Thymus (tissue), 11 donors: Measurements from ENCODE around the gene ZNF862. TPM values are rescaled to one million over a fixed set of nuclear protein-coding genes. Genes with fewer than 3 reads are reported as not detected.
"Not testable (repeated sequence)": the region's sequence is repeated elsewhere in the genome, so short reads cannot be mapped to it uniquely, and the experiment has no call there.

Experiments
- DNase-seq, 9 donors: peaks; one replicate each; pipeline ENCODE4 v3.0.0-alpha.2; 2013; ENCODE audit warnings: low spot score in 9 of 9, low read depth in 6 of 9, missing footprints in 1 of 9
- H3K27ac ChIP-seq, 2 donors: one replicate each; pipeline ENCODE4 v1.5.1; 2013; ENCODE audit warnings: control low read depth in 1 of 2, low read depth in 1 of 2, low read length in 1 of 2, mild to moderate bottlenecking in 1 of 2, moderate library complexity in 1 of 2
- H3K27me3 ChIP-seq, 2 donors: one replicate each; pipeline ENCODE4 v1.5.1; 2013; ENCODE audit warnings: low read length in 1 of 2; ENCODE audit not compliant: control insufficient read depth in 2 of 2, insufficient read depth in 1 of 2
- H3K36me3 ChIP-seq, 2 donors: one replicate each; pipeline ENCODE4 v1.5.1; 2013; ENCODE audit warnings: low read length in 1 of 2, mild to moderate bottlenecking in 1 of 2, moderate library complexity in 1 of 2; ENCODE audit not compliant: control insufficient read depth in 2 of 2, insufficient read depth in 2 of 2
- H3K4me1 ChIP-seq, 2 donors: one replicate each; pipeline ENCODE4 v1.5.1; 2013; ENCODE audit warnings: low read length in 2 of 2; ENCODE audit not compliant: control insufficient read depth in 2 of 2, insufficient read depth in 2 of 2
- H3K4me3 ChIP-seq, 2 donors: one replicate each; pipeline ENCODE4 v1.5.1; 2013; ENCODE audit warnings: low read length in 2 of 2, control low read depth in 1 of 2, mild to moderate bottlenecking in 1 of 2
- H3K9me3 ChIP-seq, 2 donors: one replicate each; pipeline ENCODE4 v1.5.1; 2013; ENCODE audit warnings: low read length in 1 of 2, mild to moderate bottlenecking in 1 of 2; ENCODE audit not compliant: control insufficient read depth in 2 of 2, insufficient read depth in 1 of 2
- WGBS: extraction: QIAGEN DNeasy Blood & Tissue Kit; methylation state at CpG from one replicate; pipeline ENCODE4 v1.1.7; 2013; 5-methylcytosine and 5-hydroxymethylcytosine counted together
- polyA plus RNA-seq: library from polyadenylated mRNA; stranded (reverse); fragments of 200-250 nt; gene quantifications from one replicate; pipeline ENCODE4 v1.2.3, GENCODE V29; 2013
- total RNA-seq: library from RNA; stranded (reverse); fragments of 120-200 nt; gene quantifications from one replicate; pipeline ENCODE4 v1.2.4, GENCODE V29; 2013
- donor health status: healthy.

ZNF862 gene
- total and polyA plus RNA-seq, 2 donors = 9.0 to 15.8 TPM

DNA sequence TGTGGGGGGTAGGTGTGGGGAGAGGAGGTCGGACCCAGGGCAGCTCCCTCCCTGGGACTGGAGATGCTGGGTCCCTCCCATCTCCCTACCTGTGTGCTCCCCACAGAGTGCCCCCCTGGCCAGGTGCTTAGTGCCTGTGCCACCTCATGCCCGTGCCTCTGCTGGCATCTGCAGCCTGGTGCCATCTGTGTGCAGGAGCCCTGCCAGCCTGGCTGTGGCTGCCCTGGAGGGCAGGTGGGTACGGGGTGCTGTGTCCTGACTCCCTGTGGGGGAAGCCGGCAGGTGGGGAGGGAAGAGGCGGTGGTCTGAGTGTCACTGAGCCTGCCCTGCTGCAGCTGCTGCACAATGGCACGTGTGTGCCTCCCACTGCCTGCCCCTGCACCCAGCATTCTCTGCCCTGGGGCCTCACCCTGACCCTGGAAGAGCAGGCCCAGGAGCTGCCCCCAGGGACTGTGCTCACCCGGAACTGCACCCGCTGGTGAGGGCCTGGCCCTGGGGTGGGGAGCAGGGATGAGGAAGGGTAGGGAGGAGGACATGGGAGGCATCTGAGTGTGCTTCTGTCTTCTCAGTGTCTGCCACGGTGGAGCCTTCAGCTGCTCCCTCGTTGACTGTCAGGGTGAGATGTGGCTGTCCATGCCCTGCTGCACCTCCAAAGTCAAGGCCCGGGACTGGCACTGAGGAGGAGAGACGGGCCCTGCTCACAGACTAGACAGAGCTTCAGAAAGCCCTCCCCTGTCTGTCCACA, 11.7 kb upstream of the ZNF862 start:
- Histone ChIP-seq H3K36me3 (no peaks in the 10 kb centered on the region), H3K27me3 (peaks cover 0 to 34% of the 10 kb centered on the region in 2 donors), H3K27ac (no peak overlapping the region), H3K4me3 (no peak overlapping the region), H3K9me3 (no peaks in the 10 kb centered on the region), H3K4me1 (no peaks in the 10 kb centered on the region)
- 86% methylated on average over 12 of the region's 12 CpGs for WGBS
- no peak for DNase-seq

DNA sequence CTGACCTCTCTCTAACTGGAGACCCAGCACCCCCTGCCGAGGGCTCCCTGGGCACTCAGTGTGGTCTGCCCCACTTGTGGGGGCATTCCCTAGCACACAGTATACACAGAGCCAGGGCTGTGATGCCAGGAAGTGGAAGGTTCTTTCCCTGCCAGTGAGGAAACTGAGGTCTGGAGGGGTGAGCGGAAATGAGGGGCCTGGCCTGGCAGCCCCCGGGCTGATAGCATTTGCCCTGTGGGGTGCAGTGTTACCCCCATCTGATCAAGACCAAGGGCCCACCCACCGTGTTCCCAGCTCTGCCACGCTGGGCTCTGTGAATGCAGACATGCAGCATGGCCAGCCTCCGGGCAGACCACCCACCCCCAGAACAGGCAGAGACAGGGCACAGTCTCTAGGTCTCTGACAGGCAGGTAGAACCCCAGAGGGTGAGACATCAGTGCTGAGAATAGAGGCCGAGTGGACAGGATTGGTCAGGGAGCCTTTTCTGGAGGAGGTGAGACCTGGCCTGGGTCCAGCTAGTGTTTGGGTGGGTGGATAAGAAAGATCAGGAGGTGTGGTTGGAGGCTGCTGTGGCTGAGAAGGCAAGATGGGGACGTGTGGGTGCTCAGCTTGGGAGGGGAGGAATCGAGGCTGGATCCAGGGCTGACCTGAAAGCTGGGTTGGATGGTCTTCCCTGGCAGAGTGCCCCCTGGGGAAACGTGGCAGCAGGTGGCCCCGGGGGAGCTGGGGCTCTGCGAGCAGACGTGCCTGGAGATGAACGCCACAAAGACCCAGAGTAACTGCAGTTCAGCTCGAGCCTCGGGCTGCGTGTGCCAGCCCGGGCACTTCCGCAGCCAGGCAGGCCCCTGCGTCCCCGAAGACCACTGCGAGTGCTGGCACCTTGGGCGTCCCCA, 10.8 kb upstream of the ZNF862 start:
- 92% methylated on average over 23 of the region's 23 CpGs for WGBS
- no peaks in the 10 kb centered on the region for H3K4me1 ChIP-seq
- no peak overlapping the region for H3K27ac ChIP-seq
- H3K36me3 ChIP-seq = no peaks in the 10 kb centered on the region
- H3K27me3 ChIP-seq = peaks cover 0 to 35% of the 10 kb centered on the region in 2 donors
- H3K4me3 ChIP-seq = no peak overlapping the region
- DNase-seq = no peak
- no peaks in the 10 kb centered on the region for H3K9me3 ChIP-seq

DNA sequence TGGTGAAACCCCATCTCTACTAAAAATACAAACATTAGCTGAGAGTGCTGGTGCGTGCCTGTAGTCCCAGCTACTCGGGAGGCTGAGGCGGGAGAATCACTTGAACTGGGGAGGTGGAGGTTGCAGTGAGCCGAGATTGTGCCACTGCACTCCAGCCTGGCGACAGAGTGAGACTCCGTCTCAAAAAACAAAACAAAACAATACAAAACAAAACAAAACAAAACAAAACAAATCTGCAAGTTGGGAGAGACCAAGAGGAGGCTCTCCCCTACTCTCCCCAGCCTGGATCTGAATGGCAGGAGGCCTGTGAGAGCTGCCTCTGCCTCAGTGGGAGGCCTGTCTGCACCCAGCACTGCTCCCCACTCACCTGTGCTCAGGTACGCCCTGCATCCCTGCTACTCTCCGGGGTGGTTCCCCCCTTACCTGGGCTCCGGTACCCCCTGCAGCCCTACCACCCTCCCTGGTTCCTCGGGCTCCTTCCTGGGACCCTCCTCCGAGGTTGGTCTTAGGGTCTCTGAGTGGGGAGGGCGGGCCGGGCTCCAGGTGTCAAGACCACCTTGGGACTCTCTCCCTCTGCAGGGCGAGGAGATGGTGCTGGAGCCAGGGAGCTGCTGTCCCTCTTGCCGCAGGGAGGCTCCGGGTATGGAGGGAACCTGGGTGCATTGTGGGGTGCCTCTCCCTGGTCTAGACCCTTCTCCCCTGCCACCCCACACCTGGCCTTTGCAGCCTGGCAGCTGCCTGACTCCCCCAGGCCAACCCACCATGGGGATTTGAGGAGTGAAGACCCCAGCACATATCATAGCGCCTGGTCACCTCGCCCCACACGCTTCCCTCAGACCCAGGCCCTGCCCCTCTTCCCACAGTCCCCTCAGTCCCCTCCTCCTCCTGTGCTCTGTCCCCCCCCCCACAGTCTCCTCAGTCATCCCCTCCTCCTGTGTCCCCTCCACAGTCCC, 9.5 kb upstream of the ZNF862 start:
- whole genome bisulfite sequencing = 95% methylated on average over 19 of the region's 19 CpGs
- no peak for DNase-seq
- H3K9me3 ChIP-seq = no peaks in the 10 kb centered on the region
- no peak overlapping the region for H3K4me3 ChIP-seq
- H3K27ac ChIP-seq = no peak overlapping the region
- peaks cover 0 to 37% of the 10 kb centered on the region in 2 donors for H3K27me3 ChIP-seq
- no peaks in the 10 kb centered on the region for H3K4me1 ChIP-seq
- no peaks in the 10 kb centered on the region for H3K36me3 ChIP-seq

DNA sequence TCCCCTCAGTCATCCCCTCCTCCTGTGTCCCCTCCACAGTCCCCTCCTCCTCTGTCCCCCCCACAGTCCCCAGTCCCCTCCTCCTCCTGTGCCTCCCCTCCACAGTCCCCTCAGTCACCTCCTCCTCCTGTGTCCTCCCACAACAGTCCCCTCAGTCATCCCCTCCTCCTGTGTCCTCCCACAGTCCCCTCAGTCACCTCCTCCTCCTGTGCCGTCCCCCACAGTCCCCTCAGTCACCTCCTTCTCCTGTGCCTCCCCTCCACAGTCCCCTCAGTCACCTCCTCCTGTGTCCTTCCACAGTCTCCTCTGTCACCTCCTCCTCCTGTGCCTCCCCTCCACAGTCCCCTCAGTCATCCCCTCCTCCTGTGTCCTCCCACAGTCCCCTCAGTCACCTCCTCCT, 7.6 kb upstream of the ZNF862 start:
- not testable (repeated sequence) for H3K36me3 ChIP-seq, DNase-seq, H3K4me3 ChIP-seq, H3K9me3 ChIP-seq, H3K27ac ChIP-seq, H3K4me1 ChIP-seq
- H3K27me3 ChIP-seq = peaks cover 0 to 45% of the 10 kb centered on the region in 2 donors
- WGBS = 80% methylated on average over 1 of the region's 1 CpG

DNA sequence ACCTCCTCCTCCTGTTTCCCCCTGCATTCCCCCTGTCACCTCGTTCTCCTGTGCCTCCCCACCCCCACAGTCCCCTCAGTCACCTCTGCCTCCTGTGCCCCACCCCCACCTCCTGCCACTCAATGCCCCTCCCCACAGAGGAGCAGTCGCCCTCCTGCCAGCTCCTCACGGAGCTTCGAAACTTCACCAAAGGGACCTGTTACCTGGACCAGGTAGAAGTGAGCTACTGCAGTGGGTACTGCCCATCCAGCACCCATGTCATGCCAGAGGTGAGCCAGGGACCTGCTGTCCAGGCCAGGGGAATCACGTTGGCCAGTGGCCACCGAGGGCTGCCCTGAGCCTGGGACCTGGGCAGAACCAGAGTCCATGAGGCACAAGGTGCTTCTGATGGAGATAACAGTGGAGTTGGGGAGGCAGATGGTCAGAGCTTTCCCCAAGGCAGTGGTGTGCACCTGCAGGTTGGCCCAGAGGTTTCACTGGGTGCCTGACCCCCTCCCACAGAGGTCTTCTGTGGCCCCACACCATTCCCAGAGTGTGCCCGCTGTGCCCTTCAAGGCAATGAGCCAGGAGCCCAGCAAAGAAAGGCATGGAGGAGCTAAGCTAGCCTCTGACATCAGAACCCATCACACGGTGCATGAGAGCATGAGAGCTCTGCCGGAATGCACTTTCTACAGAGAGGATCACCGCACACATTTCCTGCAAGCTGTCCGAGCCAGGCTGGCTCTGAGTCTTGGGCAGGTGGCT, 7.0 kb upstream of the ZNF862 start:
- no peaks in the 10 kb centered on the region for H3K4me1 ChIP-seq
- WGBS = 86% methylated on average over 11 of the region's 11 CpGs
- H3K27me3 ChIP-seq = peaks cover 0 to 45% of the 10 kb centered on the region in 2 donors
- H3K36me3 ChIP-seq = no peaks in the 10 kb centered on the region
- H3K9me3 ChIP-seq = no peaks in the 10 kb centered on the region
- H3K4me3 ChIP-seq = no peak overlapping the region
- H3K27ac ChIP-seq = no peak overlapping the region
- no peak for DNase-seq

DNA sequence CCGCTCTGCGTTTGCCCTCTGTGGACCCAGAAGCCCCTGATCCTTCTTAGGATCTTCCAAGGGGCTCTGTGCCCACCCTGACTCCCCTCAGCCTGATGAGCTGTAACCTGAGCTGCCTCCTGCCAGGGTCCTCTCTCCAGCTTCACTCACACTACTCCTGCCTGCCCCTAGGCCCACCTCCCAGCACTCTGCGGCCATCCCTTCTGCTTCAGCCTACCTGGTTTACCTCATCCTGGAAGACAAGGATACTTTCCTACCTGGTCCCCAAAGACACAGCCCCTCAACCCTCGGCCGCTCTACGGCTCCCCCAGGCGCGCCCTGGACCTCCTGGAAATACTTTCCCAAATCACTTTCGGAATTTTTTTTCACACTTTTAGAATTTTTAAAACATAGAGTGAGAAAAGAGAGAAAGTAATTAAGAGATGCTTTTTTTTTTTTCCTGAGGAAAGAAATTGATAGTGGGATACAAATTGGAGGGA, 6.4 kb upstream of the ZNF862 start:
- 96% methylated on average over 9 of the region's 9 CpGs for WGBS

DNA sequence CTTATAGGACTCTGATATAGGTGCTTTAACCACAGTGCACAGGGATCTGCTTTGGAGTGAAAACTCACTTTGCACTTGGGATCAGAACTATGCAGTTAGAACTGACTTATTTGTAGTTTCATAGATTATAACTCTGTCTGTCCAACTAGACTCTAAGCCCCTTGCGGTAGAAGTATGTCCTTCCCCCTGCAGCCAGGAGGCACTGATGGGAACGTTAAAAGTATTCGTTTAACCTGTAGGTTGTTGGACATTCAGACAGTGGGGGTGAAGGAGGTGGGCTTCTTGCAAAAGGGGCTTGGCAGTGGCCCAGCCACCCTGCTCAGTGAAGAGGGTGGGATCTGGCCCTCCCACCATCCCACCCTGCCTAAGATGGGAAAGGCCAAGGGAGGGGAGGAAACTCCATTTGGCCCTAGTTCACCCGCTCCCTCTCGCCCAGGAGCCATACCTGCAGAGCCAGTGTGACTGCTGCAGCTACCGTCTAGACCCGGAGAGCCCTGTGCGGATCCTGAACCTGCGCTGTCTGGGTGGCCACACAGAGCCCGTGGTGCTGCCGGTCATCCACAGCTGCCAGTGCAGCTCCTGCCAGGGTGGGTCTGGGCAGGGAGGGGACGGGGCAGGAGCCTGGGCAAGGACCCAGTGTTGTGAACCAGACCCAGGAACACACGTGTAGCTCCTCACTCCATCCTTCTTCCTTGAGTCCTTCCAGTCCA, 5.7 kb upstream of the ZNF862 start:
- Histone ChIP-seq H3K4me3 (no peak overlapping the region), H3K4me1 (peaks cover under 1% of the 10 kb centered on the region in 2 donors), H3K27me3 (peaks cover 0 to 45% of the 10 kb centered on the region in 2 donors), H3K9me3 (no peaks in the 10 kb centered on the region), H3K27ac (no peak overlapping the region), H3K36me3 (no peaks in the 10 kb centered on the region)
- 88% methylated on average over 13 of the region's 13 CpGs for WGBS
- DNase-seq = no peak

More for the DNA sequence above, 6.4 kb upstream of the ZNF862 start:
- Histone ChIP-seq H3K36me3 (no peaks in the 10 kb centered on the region), H3K27me3 (peaks cover 0 to 45% of the 10 kb centered on the region in 2 donors), H3K9me3 (no peaks in the 10 kb centered on the region), H3K27ac (no peak overlapping the region), H3K4me1 (no peaks in the 10 kb centered on the region), H3K4me3 (no peak overlapping the region)
- DNase-seq = no peak
